Measurements from ENCODE around the gene RAD51C.

- TF ChIP-seq CTCF (conservative IDR thresholded peaks at IDR 0.05 in 1 of 2, IDR thresholded peaks at IDR 0.05 in 1 of 2; ENCODE audit: low read depth in 1 of 2, low read length in 2 of 2) (no peak), EZH2 (IDR thresholded peaks at IDR 0.05; ENCODE audit: low read length, missing control alignments) (no peak)
Measured at GRCh38 chr17:58734040-58734439, 41.6 kb downstream of the RAD51C start.
